Measurements from ENCODE around the gene VPS11.

The VPS11 gene

DNA sequence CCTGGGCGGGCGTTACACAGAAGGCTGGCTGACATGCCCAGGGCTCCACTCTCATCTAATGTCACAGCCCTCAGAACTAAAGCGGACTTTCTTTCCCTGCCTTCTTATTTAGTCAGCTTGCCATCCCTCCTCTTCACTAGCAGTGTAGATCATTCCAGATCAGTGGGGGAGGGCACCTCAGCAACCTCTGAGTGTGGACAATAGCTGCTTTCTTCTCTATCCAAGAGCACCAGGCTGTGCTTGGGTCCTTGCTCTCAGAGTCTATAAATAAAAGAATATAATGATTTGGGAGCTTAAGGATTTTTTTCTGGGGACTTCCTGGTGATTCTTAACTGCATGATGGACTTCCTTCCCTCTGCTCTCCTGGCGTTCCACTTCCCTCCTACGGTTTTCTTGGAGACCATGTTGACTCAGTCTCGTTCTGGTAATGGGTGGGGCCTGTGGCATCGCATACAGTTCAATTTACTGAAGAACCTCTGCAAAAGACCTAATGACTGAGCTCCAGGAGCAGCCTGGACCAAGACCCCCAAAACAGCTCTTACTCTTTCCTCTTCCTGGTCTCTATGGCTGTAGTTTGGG, 14.2 kb downstream of the VPS11 start:
- TF ChIP-seq, protein P1, sequence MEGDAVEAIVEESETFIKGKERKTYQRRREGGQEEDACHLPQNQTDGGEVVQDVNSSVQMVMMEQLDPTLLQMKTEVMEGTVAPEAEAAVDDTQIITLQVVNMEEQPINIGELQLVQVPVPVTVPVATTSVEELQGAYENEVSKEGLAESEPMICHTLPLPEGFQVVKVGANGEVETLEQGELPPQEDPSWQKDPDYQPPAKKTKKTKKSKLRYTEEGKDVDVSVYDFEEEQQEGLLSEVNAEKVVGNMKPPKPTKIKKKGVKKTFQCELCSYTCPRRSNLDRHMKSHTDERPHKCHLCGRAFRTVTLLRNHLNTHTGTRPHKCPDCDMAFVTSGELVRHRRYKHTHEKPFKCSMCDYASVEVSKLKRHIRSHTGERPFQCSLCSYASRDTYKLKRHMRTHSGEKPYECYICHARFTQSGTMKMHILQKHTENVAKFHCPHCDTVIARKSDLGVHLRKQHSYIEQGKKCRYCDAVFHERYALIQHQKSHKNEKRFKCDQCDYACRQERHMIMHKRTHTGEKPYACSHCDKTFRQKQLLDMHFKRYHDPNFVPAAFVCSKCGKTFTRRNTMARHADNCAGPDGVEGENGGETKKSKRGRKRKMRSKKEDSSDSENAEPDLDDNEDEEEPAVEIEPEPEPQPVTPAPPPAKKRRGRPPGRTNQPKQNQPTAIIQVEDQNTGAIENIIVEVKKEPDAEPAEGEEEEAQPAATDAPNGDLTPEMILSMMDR (IDR thresholded peaks at IDR 0.05; ENCODE audit: insufficient read depth, missing control alignments) = no peak
- FAIRE-seq (no peak), DNase-seq (ENCODE audit: insufficient read length, low spot score) (no peak)

DNA sequence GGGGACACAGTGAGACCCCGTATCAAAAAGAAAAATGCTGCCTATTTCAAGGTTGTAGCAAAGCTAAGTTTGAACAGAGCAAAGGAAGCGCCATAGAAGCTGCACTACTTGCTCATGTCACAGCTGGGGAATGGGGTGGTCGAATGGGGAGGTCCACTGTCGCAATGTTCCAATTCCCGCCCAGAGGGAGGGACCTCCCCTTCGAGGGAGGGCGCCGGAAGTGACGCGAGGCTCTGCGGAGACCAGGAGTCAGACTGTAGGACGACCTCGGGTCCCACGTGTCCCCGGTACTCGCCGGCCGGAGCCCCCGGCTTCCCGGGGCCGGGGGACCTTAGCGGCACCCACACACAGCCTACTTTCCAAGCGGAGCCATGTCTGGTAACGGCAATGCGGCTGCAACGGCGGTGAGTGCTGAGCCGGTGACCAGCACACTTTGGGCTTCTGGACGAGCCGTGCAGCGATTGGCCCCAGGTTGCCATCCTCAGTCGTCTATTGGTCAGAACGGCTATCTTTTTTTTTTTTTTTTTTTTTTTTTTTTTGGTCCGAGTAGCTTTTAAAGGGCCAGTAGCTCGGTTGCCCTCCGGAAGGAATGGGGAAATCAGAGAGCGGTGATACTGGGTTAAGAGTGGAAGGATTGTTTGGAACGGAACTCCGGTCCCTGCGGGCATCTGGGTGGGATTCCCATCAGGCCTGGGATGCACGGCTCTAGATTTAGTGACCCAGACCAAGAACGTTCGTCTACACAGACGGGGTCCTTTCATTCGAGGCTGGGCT, 17.2 kb downstream of the VPS11 start, which contains the start of gene HMBS:
HMBS (plus strand) TSS at position 219 of the 774 bp plus-strand sequence; CDS start at position 372, 153 bp downstream.
- TF ChIP-seq, protein P1 (IDR thresholded peaks at IDR 0.05; ENCODE audit: insufficient read depth, missing control alignments) = no peak
- DNase-seq (ENCODE audit: insufficient read length, low spot score) (peak; percentile 79), FAIRE-seq (no peak)

DNA sequence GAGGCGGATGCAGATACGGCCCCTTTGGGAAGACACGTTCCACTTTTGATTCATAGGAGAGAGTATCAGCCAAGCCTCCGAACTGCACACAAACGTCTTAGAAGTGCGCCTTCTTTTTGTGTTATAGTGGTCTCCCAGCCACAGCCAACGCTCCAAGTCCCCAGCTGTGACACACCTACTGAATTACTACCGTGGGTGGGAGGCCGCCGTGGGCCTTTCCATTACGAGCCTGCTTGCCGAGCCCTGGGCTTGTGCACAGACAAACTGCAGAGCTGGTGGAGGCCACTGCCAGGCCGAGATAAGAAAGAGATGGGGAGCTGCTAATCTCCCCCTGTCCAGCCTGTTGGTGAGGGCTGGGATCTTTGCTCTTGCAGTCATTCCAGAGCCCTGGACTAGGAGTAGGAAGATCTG, 17.8 kb downstream of the VPS11 start:
- FAIRE-seq (no peak), DNase-seq (ENCODE audit: insufficient read length, low spot score) (no peak)
- TF ChIP-seq, protein P1 (IDR thresholded peaks at IDR 0.05; ENCODE audit: insufficient read depth, missing control alignments) = no peak

GRCh38 chr11:119087123-119087522, 19.5 kb downstream of the VPS11 start:
- DNase-seq (ENCODE audit: insufficient read length, low spot score) (no peak), FAIRE-seq (no peak)
- TF ChIP-seq, protein P1 (IDR thresholded peaks at IDR 0.05; ENCODE audit: insufficient read depth, missing control alignments) = no peak

DNA sequence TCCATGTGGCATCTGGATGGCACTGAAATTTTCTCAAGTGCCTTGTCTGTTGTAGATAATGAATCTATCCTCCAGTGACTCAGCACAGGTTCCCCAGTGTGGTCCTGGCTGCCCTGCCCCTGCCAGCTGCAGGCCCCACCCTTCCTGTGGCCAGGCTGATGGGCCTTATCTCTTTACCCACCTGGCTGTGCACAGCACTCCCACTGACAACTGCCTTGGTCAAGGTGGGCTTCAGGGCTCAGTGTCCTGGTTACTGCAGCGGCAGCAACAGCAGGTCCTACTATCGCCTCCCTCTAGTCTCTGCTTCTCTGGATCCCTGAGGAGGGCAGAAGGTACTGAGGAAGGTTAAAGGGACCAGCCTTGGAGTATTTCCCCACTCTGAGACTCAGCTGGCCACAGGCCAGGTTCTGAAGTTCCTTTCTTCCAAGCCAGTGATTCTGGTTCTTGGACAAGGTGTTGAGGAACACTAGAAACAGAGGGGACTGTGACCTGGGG, 20.2 kb downstream of the VPS11 start:
- TF ChIP-seq, protein P1 (IDR thresholded peaks at IDR 0.05; ENCODE audit: insufficient read depth, missing control alignments) = no peak
- FAIRE-seq (no peak), DNase-seq (ENCODE audit: insufficient read length, low spot score) (no peak)

DNA sequence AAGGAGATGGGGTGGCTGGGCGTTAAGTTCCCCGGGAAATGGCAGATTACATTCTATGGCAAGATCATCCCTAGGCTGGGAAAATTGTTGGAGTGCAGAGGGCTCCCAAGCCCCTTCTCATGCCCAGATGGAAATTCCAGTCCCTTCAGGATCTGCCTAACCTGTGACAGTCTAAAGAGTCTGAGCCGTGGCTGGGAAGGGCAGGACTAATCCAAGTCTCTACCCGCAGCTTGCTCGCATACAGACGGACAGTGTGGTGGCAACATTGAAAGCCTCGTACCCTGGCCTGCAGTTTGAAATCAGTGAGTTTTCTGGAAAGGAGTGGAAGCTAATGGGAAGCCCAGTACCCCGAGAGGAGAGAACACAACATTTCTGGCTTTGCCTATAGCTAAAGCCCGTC, 20.8 kb downstream of the VPS11 start:
- FAIRE-seq (no peak), DNase-seq (ENCODE audit: insufficient read length, low spot score) (no peak)
- TF ChIP-seq, protein P1 (IDR thresholded peaks at IDR 0.05; ENCODE audit: insufficient read depth, missing control alignments) = no peak

GRCh38 chr11:119089319-119089718, 21.7 kb downstream of the VPS11 start:
- FAIRE-seq (no peak), DNase-seq (ENCODE audit: insufficient read length, low spot score) (no peak)
- TF ChIP-seq, protein P1 (IDR thresholded peaks at IDR 0.05; ENCODE audit: insufficient read depth, missing control alignments) = no peak
